A549 (cell line): ENCODE measurements around the gene P4HA2. TPM values are rescaled to one million over a fixed set of nuclear protein-coding genes. Genes with fewer than 3 reads are reported as not detected.

ENCODE experiments used
- ATAC-seq, 2 experiments: fragments of 200-7000 bp in 1 of 2; fragments of >200 bp in 1 of 2; cut with Nextera tagmentation in 1 of 2; cut with Tn5 transposase in 1 of 2; 3 replicates each; pipeline versions ENCODE4 v1.8.0 to v1.9.1; 2018 to 2020; ENCODE audit warnings: mild to moderate bottlenecking in 1 of 2, moderate library complexity in 1 of 2
- CTCF ChIA-PET: fragments of 300-600 bp; sonication (Branson Sonifier 250); formaldehyde crosslinking; extraction: SDS; loops from one replicate; lab custom pipeline; 2021; ENCODE audit warnings: antibody characterized with exemption, inconsistent platforms; lab: Yijun Ruan, JAX
- POLR2A ChIA-PET: fragments of 350-600 bp; formaldehyde crosslinking; extraction: SDS; loops from one replicate; lab custom pipeline; 2021; ENCODE audit warnings: antibody characterized with exemption, inconsistent platforms; lab: Yijun Ruan, JAX
- DNase-seq, 2 experiments: peaks; one replicate each; pipeline versions ENCODE4 v3.0.0 to v3.0.0-alpha.2; 2011 to 2016; ENCODE audit warnings: low read depth in 1 of 2, low spot score in 1 of 2
- FAIRE-seq: peaks from 2 replicates; lab custom pipeline; 2011; peaks lifted over from hg19 to GRCh38; lab: Jason Lieb, UNC
- H3K27ac ChIP-seq, 2 experiments: fragments of >200 bp; sonication (Bioruptor Twin); formaldehyde crosslinking; 3 replicates each; pipeline ENCODE4 v1.5.1; 2016 to 2017
- H3K4me1 ChIP-seq: fragments of >200 bp; sonication (Bioruptor Twin); formaldehyde crosslinking; 3 replicates; pipeline ENCODE4 v1.6.1; 2016
- H3K4me2 ChIP-seq: fragments of >200 bp; sonication (Bioruptor Twin); formaldehyde crosslinking; 3 replicates; pipeline ENCODE4 v1.6.1; 2016
- H3K4me3 ChIP-seq: fragments of >200 bp; sonication (Bioruptor Twin); formaldehyde crosslinking; 3 replicates; pipeline ENCODE4 v1.5.1; 2016
- H3K9me3 ChIP-seq: fragments of >200 bp; sonication (Bioruptor Twin); formaldehyde crosslinking; 3 replicates; pipeline ENCODE4 v1.6.1; 2016
- BHLHE40 ChIP-seq: IDR thresholded peaks from 2 replicates; pipeline ENCODE4 v1.6.1; 2012; ENCODE audit warnings: low read depth, low read length, inconsistent platforms
- CHD2 ChIP-seq: fragments of 150-350 bp; IDR thresholded peaks from 2 replicates; pipeline ENCODE4 v1.6.1; 2014; ENCODE audit warnings: low read length; ENCODE audit not compliant: partially characterized antibody
- EHMT2 ChIP-seq: fragments of 200-600 bp; sonication (generic); IDR thresholded peaks from 2 replicates; pipeline ENCODE4 v1.6.1; 2016; ENCODE audit warnings: antibody characterized with exemption, low read depth, mild to moderate bottlenecking, moderate library complexity
- EP300 ChIP-seq, 2 experiments: fragments of >200 bp; sonication (Bioruptor Twin); formaldehyde crosslinking; IDR thresholded peaks; 2 replicates in 1 of 2; 3 replicates in 1 of 2; pipeline ENCODE4 v1.6.1; 2016 to 2017
- ESRRA ChIP-seq: fragments of 150-350 bp; IDR thresholded peaks from 2 replicates; pipeline ENCODE4 v1.6.1; 2014; ENCODE audit warnings: mild to moderate bottlenecking, low read length, borderline replicate concordance
- FOSB ChIP-seq: fragments of 250-450 bp; sonication (Bioruptor Pico); IDR thresholded peaks from 2 replicates; pipeline ENCODE4 v1.5.0; 2020; ENCODE audit warnings: mild to moderate bottlenecking, moderate library complexity
- FOXS1 ChIP-seq: fragments of 250-450 bp; sonication (Bioruptor Pico); IDR thresholded peaks from 2 replicates; pipeline ENCODE4 v1.5.0; 2020; ENCODE audit warnings: mild to moderate bottlenecking, moderate library complexity
- HEYL ChIP-seq: fragments of 250-450 bp; sonication (Bioruptor Pico); IDR thresholded peaks from 2 replicates; pipeline ENCODE4 v1.8.0; 2021; ENCODE audit warnings: mild to moderate bottlenecking, moderate library complexity
- HOXB13 ChIP-seq: fragments of 250-450 bp; sonication (Bioruptor Pico); IDR thresholded peaks from 2 replicates; pipeline ENCODE4 v1.5.0; 2020; ENCODE audit warnings: low read depth, mild to moderate bottlenecking, moderate library complexity
- KDM1A ChIP-seq: fragments of 200-600 bp; sonication (generic); IDR thresholded peaks from 2 replicates; pipeline ENCODE4 v1.6.1; 2016; ENCODE audit warnings: low read depth, mild to moderate bottlenecking
- KDM5A ChIP-seq: fragments of 200-600 bp; sonication (generic); IDR thresholded peaks from 2 replicates; pipeline ENCODE4 v1.6.1; 2016; ENCODE audit warnings: antibody characterized with exemption, mild to moderate bottlenecking
- POLR2AphosphoS2 ChIP-seq: conservative IDR thresholded peaks from 2 replicates; pipeline ENCODE4 v1.6.1; 2012; ENCODE audit warnings: low read length, improper control_type of control experiment, inconsistent platforms
- RAD21 ChIP-seq, 2 experiments: fragments of >200 bp in 1 of 2; sonication (Bioruptor Twin) in 1 of 2; formaldehyde crosslinking in 1 of 2; IDR thresholded peaks in 1 of 2; conservative IDR thresholded peaks in 1 of 2; 2 replicates in 1 of 2; 3 replicates in 1 of 2; pipeline ENCODE4 v1.6.1; 2012 to 2018; ENCODE audit warnings: inconsistent platforms in 1 of 2
- RARB ChIP-seq: fragments of 250-450 bp; sonication (Bioruptor Pico); IDR thresholded peaks from 2 replicates; pipeline ENCODE4 v1.8.0; 2021; ENCODE audit warnings: mild to moderate bottlenecking, moderate library complexity
- REST ChIP-seq: fragments of 200-600 bp; sonication (generic); IDR thresholded peaks from 2 replicates; pipeline ENCODE4 v1.6.1; 2016; ENCODE audit warnings: antibody characterized with exemption, mild to moderate bottlenecking, moderate library complexity
- RNF2 ChIP-seq: fragments of 200-600 bp; sonication (generic); IDR thresholded peaks from 2 replicates; pipeline ENCODE4 v1.6.1; 2016; ENCODE audit warnings: low read depth, mild to moderate bottlenecking, antibody characterized with exemption, moderate library complexity, borderline replicate concordance
- TFCP2L1 ChIP-seq: fragments of 250-450 bp; sonication (Bioruptor Pico); IDR thresholded peaks from 2 replicates; pipeline ENCODE4 v1.5.0; 2021; ENCODE audit warnings: mild to moderate bottlenecking
- USF2 ChIP-seq: fragments of 450-650 bp; IDR thresholded peaks from 2 replicates; pipeline ENCODE4 v1.6.1; 2014; ENCODE audit warnings: antibody characterized with exemption
- ZC3H11A ChIP-seq: fragments of 450-650 bp; IDR thresholded peaks from 2 replicates; pipeline ENCODE4 v1.6.1; 2014; ENCODE audit warnings: antibody characterized with exemption, mild to moderate bottlenecking
- ZFP36 ChIP-seq: fragments of 450-650 bp; IDR thresholded peaks from 2 replicates; pipeline ENCODE4 v1.6.1; 2014; ENCODE audit warnings: borderline replicate concordance; ENCODE audit not compliant: partially characterized antibody
- WGBS: methylation state at CpG from one replicate; pipeline ENCODE4 v1.1.6; 2017; ENCODE audit errors: missing lambda C conversion rate; 5-methylcytosine and 5-hydroxymethylcytosine counted together
- polyA plus RNA-seq, 4 experiments: library from polyadenylated mRNA; depleted of rRNA in 3 of 4; stranded (reverse); fragments of >200 nt; fragmentation: RNase III in 1 of 4; extraction: RNeasy Plus Mini Kit Qiagen cat#74134 plus additional on column Dnase treatment in 1 of 4; gene quantifications; 2 replicates in 3 of 4; 3 replicates in 1 of 4; pipeline ENCODE4 v1.2.3, GENCODE V29; 2011 to 2017

Gene P4HA2
- polyA plus RNA-seq, 2 of the 4 experiments (the other 2 are of a cell fraction): 36.4 to 45.0 TPM

GRCh38 chr5:132258102-132259068 lies 30.7 kb upstream of the P4HA2 start:
- FAIRE-seq: no peak
- no peak overlapping the region for H3K4me3 ChIP-seq
- no peak for DNase-seq
- H3K9me3 ChIP-seq: no peaks in the 10 kb centered on the region
- ChIA-PET POLR2A (no interaction called here), CTCF (interaction anchor here (0.9 to 3.2 kb wide), 2 partner anchors 20 kb away, joined by 3 to 25 read pairs; no protein-coding TSS in a partner anchor)
- peaks cover 27% of the 10 kb centered on the region for H3K4me1 ChIP-seq
- no peak overlapping the region for H3K4me2 ChIP-seq
- peak in 1 of 2 experiments; percentile 13; a peak in 2 of 6 replicates for ATAC-seq
- 61% methylated on average over 14 of the region's 19 CpGs for WGBS
- TF ChIP-seq FOXS1 (CRISPR knock-in tag): no peak
- TF ChIP-seq CHD2: no peak
- no peak for TF ChIP-seq KDM1A
- no peak for TF ChIP-seq RNF2
- TF ChIP-seq REST: no peak
- no peak for TF ChIP-seq HOXB13 (CRISPR knock-in tag)
- no peak for TF ChIP-seq HEYL (CRISPR knock-in tag)
- TF ChIP-seq EP300 (IDR thresholded peaks at IDR 0.05): no peak
- no peak for TF ChIP-seq RARB
- TF ChIP-seq BHLHE40: no peak
- no peak for TF ChIP-seq KDM5A
- no peak for TF ChIP-seq USF2
- TF ChIP-seq FOSB (CRISPR knock-in tag): no peak
- no peak for TF ChIP-seq EHMT2
- TF ChIP-seq POLR2AphosphoS2: no peak
- TF ChIP-seq RAD21 (conservative IDR thresholded peaks at IDR 0.05 in 1 of 2, IDR thresholded peaks at IDR 0.05 in 1 of 2): no peak
- no peak for TF ChIP-seq ZFP36
- TF ChIP-seq ESRRA: no peak
- TF ChIP-seq TFCP2L1: no peak
- no peak for TF ChIP-seq ZC3H11A
- H3K27ac ChIP-seq: peak overlapping the region in 1 of 2 experiments; percentile 54; a peak in 3 of 6 replicates
